AG04449 (cell line): ENCODE data around the gene SEPTIN11.

ENCODE experiments used
- CTCF ChIA-PET: fragments of 350-600 bp; formaldehyde crosslinking; extraction: SDS; loops from one replicate; lab custom pipeline; 2021; ENCODE audit warnings: antibody characterized with exemption; lab: Yijun Ruan, JAX
- POLR2A ChIA-PET: fragments of 400-600, 350-600 bp; formaldehyde crosslinking; extraction: SDS; loops from one replicate; lab custom pipeline; 2020; ENCODE audit warnings: antibody characterized with exemption, inconsistent platforms; lab: Yijun Ruan, JAX
- DNase-seq: peaks from one replicate; pipeline ENCODE4 v3.0.0-alpha.2; 2010; ENCODE audit warnings: low read depth, low spot score
- H3K4me3 ChIP-seq: 2 replicates; pipeline ENCODE4 v1.5.1; 2011; ENCODE audit warnings: low read depth, mild to moderate bottlenecking, control low read depth, low read length
- TF ChIP-seq, protein P1 (sequence below): IDR thresholded peaks from one replicate; pipeline ENCODE4 v1.5.1; 2011; ENCODE audit warnings: mild to moderate bottlenecking, moderate library complexity, low read length, control low read depth, inconsistent platforms; ENCODE audit not compliant: insufficient read depth; ENCODE audit errors: missing control alignments

SEPTIN11 gene

DNA sequence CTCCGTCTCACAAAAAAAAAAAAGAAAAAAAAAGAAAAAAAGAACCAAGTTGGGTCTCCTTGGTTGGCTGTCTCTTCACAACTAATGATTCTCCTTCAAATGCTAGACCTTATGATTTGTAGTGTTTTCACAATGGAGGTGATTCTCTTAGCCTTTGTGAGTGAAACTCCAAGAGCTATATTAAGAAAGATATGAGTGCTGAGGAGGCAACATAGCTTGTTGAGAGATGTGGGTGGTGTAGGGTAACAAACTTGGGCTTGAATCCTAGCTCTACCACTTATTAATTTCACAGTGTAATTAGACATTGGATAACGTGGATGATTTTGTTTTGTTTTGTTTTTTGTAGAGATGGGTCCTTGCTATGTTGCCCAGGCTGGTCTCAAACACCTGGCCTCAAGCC lies 10.4 kb upstream of the SEPTIN11 start:
- ChIA-PET CTCF (no interaction called here), POLR2A (no interaction called here)
- TF ChIP-seq, protein P1, sequence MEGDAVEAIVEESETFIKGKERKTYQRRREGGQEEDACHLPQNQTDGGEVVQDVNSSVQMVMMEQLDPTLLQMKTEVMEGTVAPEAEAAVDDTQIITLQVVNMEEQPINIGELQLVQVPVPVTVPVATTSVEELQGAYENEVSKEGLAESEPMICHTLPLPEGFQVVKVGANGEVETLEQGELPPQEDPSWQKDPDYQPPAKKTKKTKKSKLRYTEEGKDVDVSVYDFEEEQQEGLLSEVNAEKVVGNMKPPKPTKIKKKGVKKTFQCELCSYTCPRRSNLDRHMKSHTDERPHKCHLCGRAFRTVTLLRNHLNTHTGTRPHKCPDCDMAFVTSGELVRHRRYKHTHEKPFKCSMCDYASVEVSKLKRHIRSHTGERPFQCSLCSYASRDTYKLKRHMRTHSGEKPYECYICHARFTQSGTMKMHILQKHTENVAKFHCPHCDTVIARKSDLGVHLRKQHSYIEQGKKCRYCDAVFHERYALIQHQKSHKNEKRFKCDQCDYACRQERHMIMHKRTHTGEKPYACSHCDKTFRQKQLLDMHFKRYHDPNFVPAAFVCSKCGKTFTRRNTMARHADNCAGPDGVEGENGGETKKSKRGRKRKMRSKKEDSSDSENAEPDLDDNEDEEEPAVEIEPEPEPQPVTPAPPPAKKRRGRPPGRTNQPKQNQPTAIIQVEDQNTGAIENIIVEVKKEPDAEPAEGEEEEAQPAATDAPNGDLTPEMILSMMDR: no peak
- H3K4me3 ChIP-seq: no peak overlapping the region
- DNase-seq: no peak

DNA sequence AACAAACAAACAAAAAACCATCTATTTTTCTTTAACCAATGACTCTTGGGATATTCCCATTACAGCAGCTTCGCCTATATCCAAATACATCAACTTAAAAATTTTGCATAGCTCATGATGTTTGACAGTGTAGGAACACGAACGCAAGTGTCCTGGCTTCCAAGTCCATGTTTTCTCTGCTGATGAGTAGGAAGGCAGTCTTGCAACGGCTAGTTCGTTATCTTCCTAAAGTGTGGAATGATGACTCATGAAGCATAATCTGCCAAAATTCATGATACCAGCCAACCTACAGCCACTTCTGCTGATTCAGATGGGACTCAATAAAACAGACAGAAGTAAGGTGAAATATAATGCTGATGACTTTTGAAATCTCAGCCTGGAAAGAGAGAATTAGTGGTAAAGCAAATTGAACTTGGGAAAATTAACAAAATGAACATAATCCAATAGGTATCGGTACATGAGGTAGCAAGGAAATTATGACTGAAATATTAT lies 6.4 kb upstream of the SEPTIN11 start:
- CTCF ChIA-PET: no interaction called here
- DNase-seq: peak; percentile 53
- TF ChIP-seq, protein P1: no peak
- no peak overlapping the region for H3K4me3 ChIP-seq
- POLR2A ChIA-PET: interaction anchor here (1.6 kb wide), 1 partner anchor 20 kb away, joined by 3 read pairs; no protein-coding TSS in a partner anchor

DNA sequence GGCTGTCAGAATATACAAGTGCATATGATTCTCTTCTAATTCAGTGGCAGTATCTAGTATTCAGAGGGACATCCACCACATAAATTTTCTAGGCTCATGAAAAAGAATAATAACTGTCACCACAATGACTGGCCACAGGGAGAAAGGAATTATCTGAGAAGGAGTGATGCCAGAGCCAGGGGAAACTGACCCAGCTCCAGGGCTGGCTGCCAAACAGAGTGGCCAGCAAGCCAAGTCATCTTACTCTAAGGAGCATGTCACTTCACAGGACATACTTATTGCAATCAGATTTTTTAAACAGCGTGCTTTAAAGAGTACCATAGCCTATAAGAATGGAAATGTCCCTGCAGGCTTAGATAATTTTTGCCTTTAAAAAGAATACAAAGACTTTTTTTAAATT lies 5.8 kb upstream of the SEPTIN11 start:
- TF ChIP-seq, protein P1: no peak
- H3K4me3 ChIP-seq: no peak overlapping the region
- DNase-seq: no peak
- ChIA-PET POLR2A (no interaction called here), CTCF (no interaction called here)

DNA sequence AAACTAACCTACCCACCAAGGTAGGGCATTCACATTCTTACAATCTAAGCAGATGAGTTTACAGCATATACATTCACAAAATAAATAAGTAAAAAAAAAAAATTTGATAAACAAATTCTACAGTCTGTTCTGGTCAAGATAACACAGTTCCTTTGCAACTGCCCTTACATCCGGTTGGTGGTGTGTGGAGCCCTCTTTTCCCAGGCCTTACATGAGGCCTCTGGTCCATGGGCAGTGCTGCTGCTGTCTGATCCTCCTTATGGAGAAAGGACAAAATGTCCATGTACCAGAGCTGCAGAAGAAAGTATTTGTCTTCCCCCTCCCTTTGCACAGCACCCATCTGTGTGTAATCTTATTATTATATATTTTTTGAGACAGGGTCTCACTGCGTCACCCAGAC lies 2.2 kb upstream of the SEPTIN11 start:
- no peak for DNase-seq
- ChIA-PET POLR2A (interaction anchor here (0.7 to 1.5 kb wide), 5 partner anchors 144 to 364 kb away, joined by 3 to 5 read pairs (median 4); no protein-coding TSS in a partner anchor), CTCF (interaction anchor here (1.9 to 2.1 kb wide), 2 partner anchors 189 to 256 kb away, joined by 5 to 6 read pairs; no protein-coding TSS in a partner anchor)
- peak overlapping the region; percentile 91 for H3K4me3 ChIP-seq
- TF ChIP-seq, protein P1: no peak

DNA sequence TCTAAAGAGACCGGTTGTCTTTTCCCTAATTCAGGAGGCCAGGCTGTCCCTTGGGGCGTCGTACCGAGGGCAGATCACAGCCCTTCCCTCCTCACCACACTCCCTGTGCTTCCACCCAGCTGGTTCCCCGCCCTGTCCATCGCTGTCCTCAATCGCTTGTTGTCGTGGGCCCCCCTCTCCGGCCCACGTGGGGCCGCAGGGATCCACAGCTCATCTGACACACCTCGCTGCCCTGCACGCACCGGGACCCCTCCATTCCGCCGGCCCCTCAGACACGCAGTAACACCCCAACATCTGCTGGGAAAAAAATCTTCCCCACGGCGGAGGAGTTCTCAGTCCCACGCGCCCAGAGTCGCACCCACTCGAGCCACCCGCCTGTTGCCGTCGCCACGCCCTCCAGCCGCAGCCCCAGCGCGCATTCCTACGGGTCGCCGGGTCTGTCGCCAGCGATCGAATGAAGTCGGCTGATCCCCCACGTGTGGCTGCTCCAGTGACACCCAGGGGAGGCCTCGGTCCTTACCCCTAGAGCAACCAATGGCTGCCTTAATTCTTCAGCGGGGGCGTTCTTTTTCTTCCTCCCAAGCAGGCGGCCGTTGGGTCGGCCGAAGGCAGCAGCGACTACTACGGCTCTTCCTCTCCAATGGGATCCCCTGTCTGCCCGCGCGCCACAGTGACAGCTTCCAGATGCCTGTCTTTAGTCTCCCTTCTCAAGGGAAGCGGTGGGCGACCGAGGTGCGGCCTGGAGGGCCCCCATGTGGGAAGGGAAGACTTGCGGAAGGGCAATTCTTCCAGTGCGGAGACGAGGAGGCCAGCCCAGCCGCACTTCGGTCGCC lies 893 bp upstream of the SEPTIN11 start:
- ChIA-PET CTCF (interaction anchor here (1.9 kb wide), 1 partner anchor 191 kb away, joined by 5 read pairs; no protein-coding TSS in a partner anchor), POLR2A (interaction anchor here (0.6 to 3.3 kb wide), 22 partner anchors 12 to 393 kb away, joined by 3 to 16 read pairs (median 4); no protein-coding TSS in a partner anchor)
- peak overlapping the region; percentile 91 for H3K4me3 ChIP-seq
- TF ChIP-seq, protein P1: peak; percentile 33
- no peak for DNase-seq
